Measurements from ENCODE around the gene TBR1. TPM values are rescaled to one million over a fixed set of nuclear protein-coding genes. Genes with fewer than 3 reads are reported as not detected.

TBR1 gene
- total RNA-seq, 1 donor from 2014 or later, result 0.30 TPM

- peaks cover 4% of the 10 kb centered on the region for H3K36me3 Mint-ChIP-seq (ENCODE audit: unreplicated experiment)
- DNase-seq (ENCODE audit: extremely low spot score, unreplicated experiment), result no peak
- H3K9me3 Mint-ChIP-seq (ENCODE audit: unreplicated experiment), result no peaks in the 10 kb centered on the region
- peaks cover 28% of the 10 kb centered on the region for H3K4me1 Mint-ChIP-seq (ENCODE audit: unreplicated experiment)
- TF ChIP-seq CTCF (IDR thresholded peaks at IDR 0.05), result no peak
- H3K4me3 Mint-ChIP-seq (ENCODE audit: unreplicated experiment), result peak overlapping the region; percentile 51
- H3K27me3 Mint-ChIP-seq (ENCODE audit: unreplicated experiment), result peaks cover 90% of the 10 kb centered on the region
- no peak overlapping the region for H3K27ac Mint-ChIP-seq (ENCODE audit: unreplicated experiment)
Observed at GRCh38 chr2:161422816-161423403, 6.8 kb downstream of the TBR1 start.

DNA sequence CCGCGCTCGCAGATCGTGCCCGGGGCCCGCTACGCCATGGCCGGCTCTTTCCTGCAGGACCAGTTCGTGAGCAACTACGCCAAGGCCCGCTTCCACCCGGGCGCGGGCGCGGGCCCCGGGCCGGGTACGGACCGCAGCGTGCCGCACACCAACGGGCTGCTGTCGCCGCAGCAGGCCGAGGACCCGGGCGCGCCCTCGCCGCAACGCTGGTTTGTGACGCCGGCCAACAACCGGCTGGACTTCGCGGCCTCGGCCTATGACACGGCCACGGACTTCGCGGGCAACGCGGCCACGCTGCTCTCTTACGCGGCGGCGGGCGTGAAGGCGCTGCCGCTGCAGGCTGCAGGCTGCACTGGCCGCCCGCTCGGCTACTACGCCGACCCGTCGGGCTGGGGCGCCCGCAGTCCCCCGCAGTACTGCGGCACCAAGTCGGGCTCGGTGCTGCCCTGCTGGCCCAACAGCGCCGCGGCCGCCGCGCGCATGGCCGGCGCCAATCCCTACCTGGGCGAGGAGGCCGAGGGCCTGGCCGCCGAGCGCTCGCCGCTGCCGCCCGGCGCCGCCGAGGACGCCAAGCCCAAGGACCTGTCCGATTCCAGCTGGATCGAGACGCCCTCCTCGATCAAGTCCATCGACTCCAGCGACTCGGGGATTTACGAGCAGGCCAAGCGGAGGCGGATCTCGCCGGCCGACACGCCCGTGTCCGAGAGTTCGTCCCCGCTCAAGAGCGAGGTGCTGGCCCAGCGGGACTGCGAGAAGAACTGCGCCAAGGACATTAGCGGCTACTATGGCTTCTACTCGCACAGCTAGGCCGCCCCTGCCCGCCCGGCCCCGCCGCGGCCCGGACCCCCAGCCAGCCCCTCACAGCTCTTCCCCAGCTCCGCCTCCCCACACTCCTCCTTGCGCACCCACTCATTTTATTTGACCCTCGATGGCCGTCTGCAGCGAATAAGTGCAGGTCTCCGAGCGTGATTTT is 7.6 kb downstream of the TBR1 start:
- Mint-ChIP-seq H3K27me3 (ENCODE audit: unreplicated experiment) (peaks cover 89% of the 10 kb centered on the region), H3K4me1 (ENCODE audit: unreplicated experiment) (peaks cover 22% of the 10 kb centered on the region), H3K27ac (ENCODE audit: unreplicated experiment) (no peak overlapping the region), H3K4me3 (ENCODE audit: unreplicated experiment) (peak overlapping the region; percentile 62), H3K36me3 (ENCODE audit: unreplicated experiment) (peaks cover 4% of the 10 kb centered on the region), H3K9me3 (ENCODE audit: unreplicated experiment) (no peaks in the 10 kb centered on the region)
- no peak for TF ChIP-seq CTCF (IDR thresholded peaks at IDR 0.05)
- no peak for DNase-seq (ENCODE audit: extremely low spot score, unreplicated experiment)

- no peak for TF ChIP-seq CTCF (IDR thresholded peaks at IDR 0.05)
- Mint-ChIP-seq H3K27me3 (ENCODE audit: unreplicated experiment) (peaks cover 89% of the 10 kb centered on the region), H3K36me3 (ENCODE audit: unreplicated experiment) (peaks cover 4% of the 10 kb centered on the region), H3K9me3 (ENCODE audit: unreplicated experiment) (no peaks in the 10 kb centered on the region), H3K4me3 (ENCODE audit: unreplicated experiment) (peak overlapping the region; percentile 62), H3K27ac (ENCODE audit: unreplicated experiment) (no peak overlapping the region), H3K4me1 (ENCODE audit: unreplicated experiment) (peaks cover 15% of the 10 kb centered on the region)
- DNase-seq (ENCODE audit: extremely low spot score, unreplicated experiment), result no peak
Observed at GRCh38 chr2:161424394-161424769, 8.3 kb downstream of the TBR1 start.

DNA sequence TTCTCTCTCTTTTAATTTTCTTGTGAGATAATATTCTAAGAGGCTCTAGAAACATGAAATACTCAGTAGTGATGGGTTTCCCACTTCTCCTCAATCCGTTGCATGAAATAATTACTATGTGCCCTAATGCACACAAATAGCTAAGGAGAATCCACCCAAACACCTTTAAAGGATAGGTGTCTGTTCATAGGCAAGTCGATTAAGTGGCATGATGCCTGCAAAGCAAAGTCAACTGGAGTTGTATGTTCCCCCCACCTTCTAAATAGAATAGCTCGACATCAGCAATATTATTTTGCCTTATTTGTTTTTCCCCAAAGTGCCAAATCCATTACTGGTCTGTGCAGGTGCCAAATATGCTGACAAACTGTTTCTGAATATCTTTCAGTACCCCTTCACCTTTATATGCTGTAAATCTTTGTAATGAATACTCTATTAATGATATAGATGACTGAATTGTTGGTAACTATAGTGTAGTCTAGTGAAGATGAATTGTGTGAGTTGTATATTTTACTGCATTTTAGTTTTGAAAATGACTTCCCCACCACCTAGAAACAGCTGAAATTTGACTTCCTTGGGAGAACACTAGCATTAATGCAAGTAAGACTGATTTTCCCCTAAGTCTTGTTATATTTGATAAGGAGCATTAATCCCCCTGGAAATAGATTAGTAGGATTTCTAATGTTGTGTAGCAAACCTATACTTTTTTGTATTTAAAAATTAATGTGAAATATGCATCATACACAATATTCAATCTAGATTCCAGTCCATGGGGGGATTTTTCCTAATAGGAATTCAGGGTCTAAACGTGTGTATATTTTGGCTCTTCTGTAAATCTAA is 9.0 kb downstream of the TBR1 start:
- no peak for DNase-seq (ENCODE audit: extremely low spot score, unreplicated experiment)
- Mint-ChIP-seq H3K27me3 (ENCODE audit: unreplicated experiment) (peaks cover 88% of the 10 kb centered on the region), H3K27ac (ENCODE audit: unreplicated experiment) (no peak overlapping the region), H3K4me1 (ENCODE audit: unreplicated experiment) (peaks cover 15% of the 10 kb centered on the region), H3K4me3 (ENCODE audit: unreplicated experiment) (peak overlapping the region; percentile 62), H3K36me3 (ENCODE audit: unreplicated experiment) (peaks cover 4% of the 10 kb centered on the region), H3K9me3 (ENCODE audit: unreplicated experiment) (no peaks in the 10 kb centered on the region)
- TF ChIP-seq CTCF (IDR thresholded peaks at IDR 0.05), result no peak
